Measurements from ENCODE around the gene SMAD2. TPM values are rescaled to one million over a fixed set of nuclear protein-coding genes. Genes with fewer than 3 reads are reported as not detected.

The SMAD2 gene
- total RNA-seq, 1 experiment from 2014 or later = 167 TPM

GRCh38 chr18:47809420-47809819 is 121.0 kb downstream of the SMAD2 start:
- Mint-ChIP-seq H3K27ac (ENCODE audit: low read depth, unreplicated experiment) (no peak overlapping the region), H3K4me1 (ENCODE audit: insufficient read depth, unreplicated experiment) (no peaks in the 10 kb centered on the region), H3K27me3 (ENCODE audit: insufficient read depth, unreplicated experiment) (peaks cover 5% of the 10 kb centered on the region), H3K9me3 (ENCODE audit: unreplicated experiment) (no peaks in the 10 kb centered on the region), H3K36me3 (ENCODE audit: insufficient read depth, unreplicated experiment) (peaks cover 6% of the 10 kb centered on the region), H3K4me3 (ENCODE audit: unreplicated experiment) (no peak overlapping the region)
- no TSS peak for BruUV-seq (replicated peaks)
- DNase-seq (ENCODE audit: unreplicated experiment) = peak; percentile 2
- intact Hi-C loops (cut with micrococcal nuclease) = no loop called here
- POLR2A ChIA-PET = no interaction called here
- CTCF ChIA-PET = no interaction called here
- TF ChIP-seq, protein P1, sequence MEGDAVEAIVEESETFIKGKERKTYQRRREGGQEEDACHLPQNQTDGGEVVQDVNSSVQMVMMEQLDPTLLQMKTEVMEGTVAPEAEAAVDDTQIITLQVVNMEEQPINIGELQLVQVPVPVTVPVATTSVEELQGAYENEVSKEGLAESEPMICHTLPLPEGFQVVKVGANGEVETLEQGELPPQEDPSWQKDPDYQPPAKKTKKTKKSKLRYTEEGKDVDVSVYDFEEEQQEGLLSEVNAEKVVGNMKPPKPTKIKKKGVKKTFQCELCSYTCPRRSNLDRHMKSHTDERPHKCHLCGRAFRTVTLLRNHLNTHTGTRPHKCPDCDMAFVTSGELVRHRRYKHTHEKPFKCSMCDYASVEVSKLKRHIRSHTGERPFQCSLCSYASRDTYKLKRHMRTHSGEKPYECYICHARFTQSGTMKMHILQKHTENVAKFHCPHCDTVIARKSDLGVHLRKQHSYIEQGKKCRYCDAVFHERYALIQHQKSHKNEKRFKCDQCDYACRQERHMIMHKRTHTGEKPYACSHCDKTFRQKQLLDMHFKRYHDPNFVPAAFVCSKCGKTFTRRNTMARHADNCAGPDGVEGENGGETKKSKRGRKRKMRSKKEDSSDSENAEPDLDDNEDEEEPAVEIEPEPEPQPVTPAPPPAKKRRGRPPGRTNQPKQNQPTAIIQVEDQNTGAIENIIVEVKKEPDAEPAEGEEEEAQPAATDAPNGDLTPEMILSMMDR (IDR thresholded peaks at IDR 0.05; ENCODE audit: unreplicated experiment) = no peak

GRCh38 chr18:47802802-47803201 is 127.7 kb downstream of the SMAD2 start:
- peaks cover 25% of the 10 kb centered on the region for H3K27me3 Mint-ChIP-seq (ENCODE audit: insufficient read depth, unreplicated experiment)
- intact Hi-C loops (cut with micrococcal nuclease) = no loop called here
- no peaks in the 10 kb centered on the region for H3K9me3 Mint-ChIP-seq (ENCODE audit: unreplicated experiment)
- TF ChIP-seq, protein P1 (IDR thresholded peaks at IDR 0.05; ENCODE audit: unreplicated experiment) = no peak
- H3K36me3 Mint-ChIP-seq (ENCODE audit: insufficient read depth, unreplicated experiment) = no peaks in the 10 kb centered on the region
- ChIA-PET POLR2A (interaction anchor here (1.1 kb wide), 1 partner anchor 10 kb away, joined by 3 read pairs; no protein-coding TSS in a partner anchor), CTCF (no interaction called here)
- H3K27ac Mint-ChIP-seq (ENCODE audit: low read depth, unreplicated experiment) = no peak overlapping the region
- BruUV-seq (replicated peaks) = no TSS peak
- no peaks in the 10 kb centered on the region for H3K4me1 Mint-ChIP-seq (ENCODE audit: insufficient read depth, unreplicated experiment)
- no peak overlapping the region for H3K4me3 Mint-ChIP-seq (ENCODE audit: unreplicated experiment)
- DNase-seq (ENCODE audit: unreplicated experiment) = no peak

- CTCF ChIA-PET = no interaction called here
- peaks cover 25% of the 10 kb centered on the region for H3K27me3 Mint-ChIP-seq (ENCODE audit: insufficient read depth, unreplicated experiment)
- H3K27ac Mint-ChIP-seq (ENCODE audit: low read depth, unreplicated experiment) = no peak overlapping the region
- no peaks in the 10 kb centered on the region for H3K9me3 Mint-ChIP-seq (ENCODE audit: unreplicated experiment)
- TF ChIP-seq, protein P1 (IDR thresholded peaks at IDR 0.05; ENCODE audit: unreplicated experiment) = no peak
- H3K36me3 Mint-ChIP-seq (ENCODE audit: insufficient read depth, unreplicated experiment) = no peaks in the 10 kb centered on the region
- DNase-seq (ENCODE audit: unreplicated experiment) = no peak
- intact Hi-C loops (cut with micrococcal nuclease) = no loop called here
- no TSS peak for BruUV-seq (replicated peaks)
- POLR2A ChIA-PET = no interaction called here
- H3K4me1 Mint-ChIP-seq (ENCODE audit: insufficient read depth, unreplicated experiment) = no peaks in the 10 kb centered on the region
- H3K4me3 Mint-ChIP-seq (ENCODE audit: unreplicated experiment) = no peak overlapping the region
These were observed 128.6 kb downstream of the SMAD2 start for GRCh38 chr18:47801817-47802216.

DNA sequence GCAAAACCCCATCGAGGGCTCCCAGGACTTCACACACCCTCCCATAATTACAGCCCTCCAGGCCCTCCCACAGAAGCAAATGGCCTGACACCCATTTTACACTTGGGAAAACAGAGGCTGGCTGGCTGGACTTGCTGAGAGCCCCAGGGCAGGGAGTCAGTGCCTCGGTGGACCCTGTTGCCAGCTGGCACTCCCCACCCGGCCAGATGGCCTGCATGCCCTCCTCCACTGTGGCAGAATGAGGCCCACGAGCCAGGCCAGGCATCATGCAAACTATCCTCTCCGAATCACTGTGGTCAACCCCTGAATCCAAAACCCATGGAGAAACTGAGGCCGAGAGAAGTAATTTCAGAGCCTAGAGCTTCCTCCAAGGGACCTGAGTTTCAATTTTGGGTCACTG is 129.7 kb downstream of the SMAD2 start:
- ChIA-PET POLR2A (no interaction called here), CTCF (no interaction called here)
- H3K9me3 Mint-ChIP-seq (ENCODE audit: unreplicated experiment) = no peaks in the 10 kb centered on the region
- peaks cover 25% of the 10 kb centered on the region for H3K27me3 Mint-ChIP-seq (ENCODE audit: insufficient read depth, unreplicated experiment)
- H3K4me1 Mint-ChIP-seq (ENCODE audit: insufficient read depth, unreplicated experiment) = no peaks in the 10 kb centered on the region
- TF ChIP-seq, protein P1 (IDR thresholded peaks at IDR 0.05; ENCODE audit: unreplicated experiment) = no peak
- no peak overlapping the region for H3K4me3 Mint-ChIP-seq (ENCODE audit: unreplicated experiment)
- no TSS peak for BruUV-seq (replicated peaks)
- no peak for DNase-seq (ENCODE audit: unreplicated experiment)
- intact Hi-C loops (cut with micrococcal nuclease) = no loop called here
- no peaks in the 10 kb centered on the region for H3K36me3 Mint-ChIP-seq (ENCODE audit: insufficient read depth, unreplicated experiment)
- no peak overlapping the region for H3K27ac Mint-ChIP-seq (ENCODE audit: low read depth, unreplicated experiment)
